HG02870 (cell line): ENCODE data around the gene CCNB3.

Source experiments
- ATAC-seq: cut with Tn5 transposase; IDR thresholded peaks from one replicate; pipeline ENCODE4 v1.9.1; 2021; ENCODE audit warnings: mild to moderate bottlenecking, moderate library complexity; ENCODE audit not compliant: unreplicated experiment

The CCNB3 gene

GRCh38 chrX:50372966-50373365 lies 168.4 kb downstream of the CCNB3 start:
- no peak for ATAC-seq

DNA sequence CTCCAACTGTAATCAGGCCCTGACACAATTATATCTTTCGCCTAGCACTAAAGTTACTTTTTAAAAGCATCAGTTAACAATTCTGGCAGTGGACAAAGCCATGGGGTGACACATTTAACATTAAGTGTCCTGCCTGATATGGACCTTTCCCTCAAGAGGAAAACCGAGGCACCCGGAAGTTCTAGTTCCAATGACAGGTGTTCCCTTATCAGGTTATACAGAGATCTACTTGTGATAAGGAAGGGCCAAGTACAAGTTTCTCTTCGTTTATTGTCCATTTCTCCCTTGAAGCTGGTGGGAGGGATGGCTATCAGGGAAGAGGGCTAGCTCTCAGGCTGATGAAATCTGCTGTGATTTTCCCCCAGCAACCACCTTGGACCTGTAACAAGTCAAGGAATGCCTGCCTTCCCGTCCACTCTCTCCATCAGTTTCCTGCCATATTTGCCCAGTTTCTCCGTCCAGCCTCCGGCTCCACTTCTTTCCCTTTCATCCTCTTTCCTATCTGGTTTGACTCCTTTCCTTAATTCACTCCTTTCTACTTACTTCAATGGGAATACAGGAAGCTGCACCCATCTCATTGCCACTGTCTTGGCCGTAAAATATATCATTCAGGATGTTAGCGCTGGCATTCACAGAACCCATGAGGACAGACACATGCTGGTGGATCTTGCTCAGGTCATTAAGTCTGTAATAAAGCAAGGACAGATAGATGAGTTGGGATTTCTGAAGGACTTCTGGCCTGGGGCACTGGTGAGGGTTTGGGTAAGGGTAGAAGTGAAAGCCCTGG lies 171.1 kb downstream of the CCNB3 start:
- ATAC-seq = no peak

- no peak for ATAC-seq
These were observed 177.3 kb downstream of the CCNB3 start for GRCh38 chrX:50381729-50382415.

GRCh38 chrX:50386520-50386919 lies 182.0 kb downstream of the CCNB3 start:
- ATAC-seq = no peak

DNA sequence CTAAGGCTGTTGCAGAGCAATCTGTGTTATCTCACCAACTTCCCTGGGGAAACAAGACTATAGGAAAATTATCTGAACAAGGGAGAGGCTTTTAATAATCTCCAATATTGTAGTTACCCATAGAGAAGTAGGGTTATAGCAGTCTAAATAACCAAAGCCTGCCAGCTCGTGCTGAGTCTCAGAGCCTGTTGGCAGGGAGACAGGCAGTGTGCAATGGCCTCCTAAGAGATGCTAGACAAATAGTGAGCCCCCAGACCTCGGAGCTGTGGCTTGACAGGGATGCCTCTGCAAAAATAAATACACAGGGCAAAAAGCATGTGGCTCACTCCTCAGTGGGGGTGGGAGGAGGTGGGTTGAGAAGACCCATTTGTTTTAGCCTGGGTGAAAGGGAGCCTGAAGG lies 189.3 kb downstream of the CCNB3 start:
- ATAC-seq = no peak
